Kidney (tissue), 14 donors: ENCODE measurements around the gene ZC3H6. TPM values are rescaled to one million over a fixed set of nuclear protein-coding genes. Genes with fewer than 3 reads are reported as not detected.
A peak's percentile ranks its signal among the peaks of the same experiment; 100 is the strongest.

ENCODE experiments used
- DNase-seq, 5 donors: peaks; one replicate each; pipeline ENCODE4 v3.0.0-alpha.2; 2013 to 2020
- FAIRE-seq: peaks from 2 replicates; lab custom pipeline; 2012; peaks lifted over from hg19 to GRCh38; lab: Jason Lieb, UNC
- H3K27ac ChIP-seq, 2 donors: one replicate each; pipeline ENCODE4 v1.7.0; 2013; ENCODE audit warnings: low read depth in 2 of 2, low read length in 2 of 2, inconsistent platforms in 1 of 2
- H3K27me3 ChIP-seq: one replicate; pipeline ENCODE4 v1.7.1; 2013; ENCODE audit warnings: low read length, inconsistent platforms; ENCODE audit not compliant: control insufficient read depth, insufficient read depth
- H3K36me3 ChIP-seq, 3 donors: one replicate each; pipeline versions ENCODE4 v1.7.0 to v1.7.1; 2013; ENCODE audit warnings: low read length in 3 of 3, control low read depth in 1 of 3, inconsistent platforms in 1 of 3; ENCODE audit not compliant: insufficient read depth in 3 of 3, control insufficient read depth in 2 of 3
- H3K4me1 ChIP-seq, 3 donors: one replicate each; pipeline versions ENCODE4 v1.7.0 to v1.7.1; 2013; ENCODE audit warnings: low read length in 3 of 3, inconsistent platforms in 1 of 3, low read depth in 1 of 3; ENCODE audit not compliant: control insufficient read depth in 2 of 3, insufficient read depth in 2 of 3
- H3K4me3 ChIP-seq, 3 donors: one replicate each; pipeline versions ENCODE4 v1.7.0 to v1.8.1; 2013; ENCODE audit warnings: low read length in 3 of 3, control low read depth in 1 of 3, inconsistent platforms in 1 of 3
- H3K9ac ChIP-seq, 3 donors: one replicate each; pipeline versions ENCODE4 v1.7.0 to v1.7.1; 2013; ENCODE audit warnings: low read length in 3 of 3, control low read depth in 1 of 3, inconsistent platforms in 1 of 3
- H3K9me3 ChIP-seq, 3 donors: one replicate each; pipeline versions ENCODE4 v1.7.0 to v1.7.1; 2013; ENCODE audit warnings: low read length in 3 of 3, control low read depth in 1 of 3, inconsistent platforms in 1 of 3; ENCODE audit not compliant: control insufficient read depth in 2 of 3, insufficient read depth in 1 of 3
- CTCF ChIP-seq: IDR thresholded peaks from 3 replicates; pipeline ENCODE4 v1.5.1; 2012; ENCODE audit warnings: mild to moderate bottlenecking, moderate library complexity, borderline replicate concordance; ENCODE audit not compliant: insufficient read depth; ENCODE audit errors: extremely low read depth
- intact Hi-C: fragments of 100-400 bp; cut with DNase I; formaldehyde crosslinking; loops from one replicate; pipeline ENCODE4 v1.11.1; 2022
- polyA plus RNA-seq: library from polyadenylated mRNA; stranded (reverse); fragments of 350-450 nt; fragmentation: Illumina TruSeq; extraction: RNeasy Lipid Tissue Mini Kit (QIAGEN cat#74804); gene quantifications from one replicate; pipeline ENCODE4 v1.2.3, GENCODE V29; 2014; ENCODE audit warnings: low read depth, low replicate concordance; ENCODE audit not compliant: insufficient read depth
- total RNA-seq: library from RNA; stranded (reverse); fragmentation: NEBNext Ultra II Directional; extraction: Animal tissue kit (Norgen Biotek cat#: 25700); gene quantifications from one replicate; pipeline ENCODE4 v1.2.1, GENCODE V29; 2021
- donor health status: control.
- donor health status: control.
- donor health status: control.
- donor health status: control.
- donor health status: control.
- donor health status: DM: yes; HTN: yes; CAD: no.
- donor health status: Normal renal cell carcinoma (clear cell type).

The ZC3H6 gene
- total and polyA plus RNA-seq, 2 donors from 2014 or later: 1.4 to 17.1 TPM

GRCh38 chr2:112254466-112255240, 20.7 kb upstream of the ZC3H6 start, which contains the start of gene ZC3H8:
ZC3H8 (minus strand) TSS chr2:112255042; CDS start chr2:112254981, 61 bp downstream.
- H3K36me3 ChIP-seq: no peaks in the 10 kb centered on the region
- intact Hi-C loops: no loop called here
- DNase-seq: peak; percentile 93 to 97 (median 96)
- no peaks in the 10 kb centered on the region for H3K9me3 ChIP-seq
- H3K27ac ChIP-seq: peak within 1 kb of the TSS; percentile 77 to 89
- H3K9ac ChIP-seq: peak within 1 kb of the TSS; percentile 51 to 80 (median 78)
- H3K4me3 ChIP-seq: peak within 1 kb of the TSS; percentile 76 to 89 (median 88)
- FAIRE-seq: no peak
- H3K27me3 ChIP-seq: no peaks in the 10 kb centered on the region
- no peak for TF ChIP-seq CTCF
- H3K4me1 ChIP-seq: peaks cover 2 to 9% (median 4%) of the 10 kb centered on the region in 3 donors

- H3K9ac ChIP-seq: no peak overlapping the region
- H3K9me3 ChIP-seq: no peaks in the 10 kb centered on the region
- FAIRE-seq: no peak
- no peaks in the 10 kb centered on the region for H3K36me3 ChIP-seq
- no peak overlapping the region for H3K27ac ChIP-seq
- TF ChIP-seq CTCF: no peak
- no peak overlapping the region for H3K4me3 ChIP-seq
- intact Hi-C loops: no loop called here
- no peak for DNase-seq
- no peaks in the 10 kb centered on the region for H3K27me3 ChIP-seq
- peaks cover 2 to 10% (median 4%) of the 10 kb centered on the region in 3 donors for H3K4me1 ChIP-seq
Observed at GRCh38 chr2:112255875-112256274, 19.5 kb upstream of the ZC3H6 start.

- intact Hi-C loops: no loop called here
- Histone ChIP-seq H3K4me3 (no peak overlapping the region), H3K4me1 (peaks cover 2 to 10% (median 4%) of the 10 kb centered on the region in 3 donors)
Observed at GRCh38 chr2:112256654-112257053, 18.7 kb upstream of the ZC3H6 start.

More at GRCh38 chr2:112256654-112257053, 18.7 kb upstream of the ZC3H6 start:
- Histone ChIP-seq H3K9ac (no peak overlapping the region), H3K27me3 (no peaks in the 10 kb centered on the region), H3K9me3 (no peaks in the 10 kb centered on the region), H3K36me3 (no peaks in the 10 kb centered on the region), H3K27ac (no peak overlapping the region)
- FAIRE-seq (no peak), DNase-seq (no peak)
- TF ChIP-seq CTCF: no peak
